ENCODE results near the gene IFNAR2. TPM values are rescaled to one million over a fixed set of nuclear protein-coding genes. Genes with fewer than 3 reads are reported as not detected.

IFNAR2 gene
- total and polyA plus RNA-seq, 4 donors, result 11.3 to 29.5 (median 27.1) TPM

DNA sequence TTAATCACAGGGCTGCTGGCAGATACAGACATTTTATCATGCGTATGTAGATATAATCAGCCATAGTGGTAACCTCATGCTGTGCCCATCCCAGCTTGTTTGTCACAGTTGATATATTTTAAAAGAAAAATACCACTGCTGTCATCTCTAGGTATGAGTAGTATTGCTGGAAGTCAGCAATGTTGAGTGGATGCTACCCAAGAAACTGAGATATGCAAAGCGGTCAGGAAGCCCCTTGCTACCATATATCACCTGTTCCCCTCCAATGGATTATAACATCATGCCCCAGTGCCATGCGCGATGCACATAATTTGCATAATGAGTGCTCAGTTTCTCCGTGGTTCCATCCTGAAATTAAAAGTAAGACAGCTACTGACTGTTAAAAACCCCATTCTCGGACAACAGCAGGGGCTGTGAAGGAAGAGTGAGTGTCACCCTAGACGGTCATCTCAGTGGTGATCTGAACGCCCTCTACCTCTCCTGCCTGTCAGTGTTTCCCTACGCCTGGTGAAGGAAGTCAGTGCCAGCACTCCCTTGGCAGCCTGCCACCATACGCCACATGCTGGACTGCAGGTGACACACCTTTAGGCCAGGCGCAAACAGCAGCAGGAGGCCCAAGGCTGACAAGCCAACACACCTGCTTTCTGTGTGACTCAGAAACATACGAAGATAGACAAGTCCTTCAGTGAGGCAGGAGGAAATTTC lies 39.2 kb downstream of the IFNAR2 start:
- Histone ChIP-seq H3K4me1 (ENCODE audit: control insufficient read depth, insufficient read depth, low read length) (peaks cover 19% of the 10 kb centered on the region), H3K36me3 (ENCODE audit: control insufficient read depth, insufficient read depth, low read length) (peaks cover 16% of the 10 kb centered on the region), H3K27me3 (ENCODE audit: control insufficient read depth, insufficient read depth, low read length) (no peaks in the 10 kb centered on the region), H3K4me3 (ENCODE audit: low read depth, low read length) (no peak overlapping the region), H3K27ac (ENCODE audit: low read depth, low read length) (no peak overlapping the region), H3K9me3 (ENCODE audit: control insufficient read depth, insufficient read depth, low read length) (no peaks in the 10 kb centered on the region)
- DNase-seq (ENCODE audit: low read depth in 4 of 6, low spot score in 6 of 6), result peak in 1 of 6 donors; percentile 9
- WGBS (ENCODE audit: insufficient coverage), result 83% methylated on average over 6 of the region's 12 CpGs

- 93% methylated on average over 5 of the region's 8 CpGs for WGBS (ENCODE audit: insufficient coverage)
- Histone ChIP-seq H3K9me3 (ENCODE audit: control insufficient read depth, insufficient read depth, low read length) (peaks cover 4% of the 10 kb centered on the region), H3K4me1 (ENCODE audit: control insufficient read depth, insufficient read depth, low read length) (peaks cover 13% of the 10 kb centered on the region), H3K36me3 (ENCODE audit: control insufficient read depth, insufficient read depth, low read length) (peaks cover 10% of the 10 kb centered on the region), H3K4me3 (ENCODE audit: low read depth, low read length) (no peak overlapping the region), H3K27ac (ENCODE audit: low read depth, low read length) (no peak overlapping the region), H3K27me3 (ENCODE audit: control insufficient read depth, insufficient read depth, low read length) (no peaks in the 10 kb centered on the region)
- DNase-seq (ENCODE audit: low read depth in 4 of 6, low spot score in 6 of 6), result no peak
Observed at GRCh38 chr21:33270986-33271385, 41.2 kb downstream of the IFNAR2 start.

DNA sequence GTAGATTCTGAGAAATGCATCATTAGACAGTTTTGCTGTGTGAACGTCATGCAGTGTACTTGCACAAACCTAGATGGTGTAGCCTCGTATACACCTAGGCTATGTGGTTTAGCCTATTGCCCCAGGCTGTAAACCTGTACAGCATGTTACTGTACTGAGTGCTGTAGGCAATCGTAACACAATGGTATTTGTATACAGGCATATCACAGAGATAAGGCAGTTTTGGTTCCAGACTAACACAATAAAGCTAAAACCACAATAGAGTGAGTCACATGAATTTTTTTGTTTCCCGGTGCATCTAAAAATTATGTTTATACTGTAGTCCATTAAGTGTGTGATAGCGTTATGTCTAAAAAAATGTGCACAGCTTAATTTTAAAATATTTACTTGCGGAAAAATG lies 43.3 kb downstream of the IFNAR2 start:
- peaks cover 4% of the 10 kb centered on the region for H3K9me3 ChIP-seq (ENCODE audit: control insufficient read depth, insufficient read depth, low read length)
- DNase-seq (ENCODE audit: low read depth in 4 of 6, low spot score in 6 of 6), result no peak
- H3K27ac ChIP-seq (ENCODE audit: low read depth, low read length), result no peak overlapping the region
- no peak overlapping the region for H3K4me3 ChIP-seq (ENCODE audit: low read depth, low read length)
- H3K4me1 ChIP-seq (ENCODE audit: control insufficient read depth, insufficient read depth, low read length), result peaks cover 2% of the 10 kb centered on the region
- WGBS (ENCODE audit: insufficient coverage), result 100% methylated on average over 2 of the region's 6 CpGs
- no peaks in the 10 kb centered on the region for H3K27me3 ChIP-seq (ENCODE audit: control insufficient read depth, insufficient read depth, low read length)
- peaks cover 10% of the 10 kb centered on the region for H3K36me3 ChIP-seq (ENCODE audit: control insufficient read depth, insufficient read depth, low read length)

- H3K9me3 ChIP-seq (ENCODE audit: control insufficient read depth, insufficient read depth, low read length), result peaks cover 6% of the 10 kb centered on the region
- whole genome bisulfite sequencing (ENCODE audit: insufficient coverage), result no CpG with 5 or more reads among the region's 2 CpGs
- peaks cover 12% of the 10 kb centered on the region for H3K36me3 ChIP-seq (ENCODE audit: control insufficient read depth, insufficient read depth, low read length)
- H3K27me3 ChIP-seq (ENCODE audit: control insufficient read depth, insufficient read depth, low read length), result no peaks in the 10 kb centered on the region
- no peak for DNase-seq (ENCODE audit: low read depth in 4 of 6, low spot score in 6 of 6)
- no peak overlapping the region for H3K4me3 ChIP-seq (ENCODE audit: low read depth, low read length)
- no peaks in the 10 kb centered on the region for H3K4me1 ChIP-seq (ENCODE audit: control insufficient read depth, insufficient read depth, low read length)
- no peak overlapping the region for H3K27ac ChIP-seq (ENCODE audit: low read depth, low read length)
Observed at GRCh38 chr21:33278721-33279120, 49.0 kb downstream of the IFNAR2 start.

GRCh38 chr21:33279330-33279820 lies 49.6 kb downstream of the IFNAR2 start:
- Histone ChIP-seq H3K27me3 (ENCODE audit: control insufficient read depth, insufficient read depth, low read length) (no peaks in the 10 kb centered on the region), H3K4me1 (ENCODE audit: control insufficient read depth, insufficient read depth, low read length) (no peaks in the 10 kb centered on the region), H3K36me3 (ENCODE audit: control insufficient read depth, insufficient read depth, low read length) (peaks cover 15% of the 10 kb centered on the region), H3K4me3 (ENCODE audit: low read depth, low read length) (no peak overlapping the region), H3K9me3 (ENCODE audit: control insufficient read depth, insufficient read depth, low read length) (peaks cover 6% of the 10 kb centered on the region), H3K27ac (ENCODE audit: low read depth, low read length) (no peak overlapping the region)
- no peak for DNase-seq (ENCODE audit: low read depth in 4 of 6, low spot score in 6 of 6)
- WGBS (ENCODE audit: insufficient coverage), result 90% methylated on average over 2 of the region's 3 CpGs

Other genes starting within 250 kb of the IFNAR2 start
- gene OLIG2, start 204.0 kb upstream of the IFNAR2 start, total RNA-seq, result 10 to 100 TPM; 42.2 to 44.0 TPM
- gene OLIG2, start 204.0 kb upstream of the IFNAR2 start, polyA plus RNA-seq (ENCODE audit: insufficient read length in 2 of 2), result 100 to 1,000 TPM; 143 to 164 TPM
- gene OLIG1, start 159.8 kb upstream of the IFNAR2 start, total RNA-seq, result 10 to 100 TPM; 27.5 to 32.3 TPM
- gene OLIG1, start 159.8 kb upstream of the IFNAR2 start, polyA plus RNA-seq (ENCODE audit: insufficient read length in 2 of 2), result 100 to 1,000 TPM; 320 to 405 TPM
- gene IL10RB, start 36.4 kb downstream of the IFNAR2 start, total RNA-seq, result 10 to 100 TPM; 24.0 to 29.9 TPM
- 10 to 100 TPM; 19.6 to 22.4 TPM for gene IL10RB, start 36.4 kb downstream of the IFNAR2 start, polyA plus RNA-seq (ENCODE audit: insufficient read length in 2 of 2)
- gene IFNAR1, start 95.0 kb downstream of the IFNAR2 start, total RNA-seq, result 10 to 100 TPM; 32.5 to 63.7 TPM
- 10 to 100 TPM; 41.7 to 45.7 TPM for gene IFNAR1, start 95.0 kb downstream of the IFNAR2 start, polyA plus RNA-seq (ENCODE audit: insufficient read length in 2 of 2)
- 10 to 100 TPM; 67.1 to 67.2 TPM for gene IFNGR2, start 173.5 kb downstream of the IFNAR2 start, total RNA-seq
- gene IFNGR2, start 173.5 kb downstream of the IFNAR2 start, polyA plus RNA-seq (ENCODE audit: insufficient read length in 2 of 2), result 10 to 100 TPM; 67.1 to 77.7 TPM

All from spinal cord (tissue), 10 donors.